ENCODE measurements around the gene PAXX.
"Not testable (repeated sequence)": the region's sequence is repeated elsewhere in the genome, so short reads cannot be mapped to it uniquely, and the experiment has no call there.

The PAXX gene

DNA sequence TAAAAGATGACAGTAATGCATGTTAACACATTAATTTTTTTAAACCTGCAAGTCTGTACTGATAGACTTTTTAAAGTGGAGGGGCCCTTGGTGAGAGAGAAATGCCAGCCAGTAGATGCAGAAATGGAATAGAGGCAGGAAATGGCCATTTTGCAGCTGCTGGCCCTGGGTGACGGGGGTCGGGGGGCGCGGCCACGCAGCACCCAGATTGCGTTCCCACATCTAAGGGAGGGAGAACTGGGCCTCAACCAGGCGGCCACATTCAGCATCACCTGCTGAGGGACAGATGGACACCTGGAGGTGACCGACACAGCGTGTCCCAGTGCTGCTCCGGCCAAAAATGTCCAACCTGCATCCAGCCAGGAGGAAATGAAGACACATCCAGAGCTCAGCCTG lies 10.4 kb downstream of the PAXX start:
- DNase-seq (ENCODE audit: low read depth, low spot score), result no peak

DNA sequence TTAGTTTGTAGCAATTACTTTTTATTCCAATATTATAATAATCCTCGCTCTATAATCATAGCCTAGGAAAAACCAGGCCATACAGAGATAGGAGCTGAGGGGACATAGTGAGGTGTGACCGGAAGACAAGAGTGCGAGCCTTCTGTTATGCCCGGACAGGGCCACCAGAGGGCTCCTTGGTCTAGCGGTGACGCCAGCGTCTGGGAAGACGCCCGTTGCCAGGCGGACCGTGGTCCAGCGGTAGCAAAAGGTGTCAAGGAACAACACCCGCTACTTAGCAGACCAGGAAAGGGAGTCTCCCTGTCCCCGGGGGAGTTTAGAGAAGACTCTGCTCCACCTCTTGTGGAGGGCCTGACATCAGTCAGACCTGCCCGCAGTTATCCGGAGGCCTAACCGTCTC lies 12.1 kb downstream of the PAXX start:
- DNase-seq (ENCODE audit: low read depth, low spot score), result not testable (repeated sequence)

DNA sequence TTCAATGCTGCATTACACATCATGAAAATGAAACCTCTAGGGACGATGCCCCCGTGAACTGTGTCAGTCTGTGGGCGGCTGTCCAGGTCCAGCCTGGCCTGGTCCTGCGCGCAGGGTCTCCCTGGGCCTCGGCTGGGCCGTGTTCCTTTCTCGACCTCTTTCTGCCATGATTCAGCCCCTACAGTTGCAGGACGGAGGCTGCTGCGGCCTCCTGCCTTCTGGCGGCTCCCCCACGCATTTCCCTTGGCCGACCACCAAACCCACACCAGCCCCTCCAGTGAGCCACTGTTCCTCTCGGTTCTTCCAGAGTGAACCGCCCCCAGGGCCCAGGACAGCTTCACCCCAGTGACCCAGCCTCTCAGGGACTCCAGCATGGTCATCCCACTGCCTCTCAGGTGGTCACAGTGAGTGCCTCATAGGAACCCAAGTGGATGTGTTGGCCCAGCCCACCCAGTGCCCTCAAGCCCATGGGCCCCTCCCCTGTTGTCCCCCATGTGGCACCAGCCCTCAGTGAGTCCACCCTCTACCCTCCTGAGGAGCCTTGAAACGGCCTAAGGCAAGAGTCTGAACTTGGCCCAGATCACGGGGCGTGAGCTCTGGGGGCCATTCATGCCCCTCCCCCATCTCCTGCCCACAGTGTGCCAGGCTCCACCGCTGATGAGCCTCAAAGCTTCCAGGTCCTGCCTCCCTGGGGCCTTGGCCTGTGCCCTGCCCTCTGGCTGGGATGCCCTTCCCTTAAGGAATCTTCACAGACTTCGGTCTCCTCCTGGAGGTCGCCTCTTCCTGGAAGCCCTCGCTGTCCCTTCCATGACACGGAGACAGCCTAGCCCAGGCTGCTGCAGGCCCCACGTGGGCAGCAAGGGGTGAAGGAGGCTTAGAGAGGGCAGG lies 14.1 kb downstream of the PAXX start:
- no peak for DNase-seq (ENCODE audit: low read depth, low spot score)

DNA sequence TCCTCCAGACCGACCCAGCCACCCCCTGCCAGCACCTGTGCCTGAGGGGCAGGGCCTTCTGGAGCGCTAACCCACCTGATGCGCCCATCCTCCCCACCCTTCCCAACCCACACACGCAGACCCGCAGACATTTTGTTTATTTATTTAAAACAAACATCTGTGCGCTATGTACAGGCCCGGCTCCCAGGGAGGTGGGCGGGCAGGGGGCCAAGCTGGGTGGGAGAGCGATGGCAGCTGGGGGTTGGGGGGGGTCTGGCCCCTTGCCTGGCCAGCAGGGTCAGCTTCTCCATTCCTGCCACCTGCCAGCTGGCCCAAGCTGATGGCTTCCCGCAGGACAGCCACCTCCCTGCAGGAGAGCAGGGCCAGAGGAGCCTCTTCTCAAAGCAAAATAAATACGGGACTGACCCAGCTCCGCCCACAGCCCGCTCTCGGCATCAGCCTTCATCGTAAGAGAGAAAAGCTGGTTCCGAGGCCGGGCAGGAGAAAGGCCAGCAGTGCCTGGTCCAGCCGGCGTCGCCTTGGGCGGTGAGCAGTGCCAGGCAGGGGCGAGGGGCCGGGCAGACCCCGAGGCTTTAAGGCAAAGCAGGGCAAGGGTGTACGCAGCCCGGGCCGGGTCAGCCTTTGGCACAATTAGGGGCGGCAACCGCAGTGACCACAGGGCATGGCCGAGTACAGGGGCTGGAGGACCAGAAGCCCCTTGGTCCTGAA lies 15.0 kb downstream of the PAXX start:
- DNase-seq (ENCODE audit: low read depth, low spot score), result no peak

DNA sequence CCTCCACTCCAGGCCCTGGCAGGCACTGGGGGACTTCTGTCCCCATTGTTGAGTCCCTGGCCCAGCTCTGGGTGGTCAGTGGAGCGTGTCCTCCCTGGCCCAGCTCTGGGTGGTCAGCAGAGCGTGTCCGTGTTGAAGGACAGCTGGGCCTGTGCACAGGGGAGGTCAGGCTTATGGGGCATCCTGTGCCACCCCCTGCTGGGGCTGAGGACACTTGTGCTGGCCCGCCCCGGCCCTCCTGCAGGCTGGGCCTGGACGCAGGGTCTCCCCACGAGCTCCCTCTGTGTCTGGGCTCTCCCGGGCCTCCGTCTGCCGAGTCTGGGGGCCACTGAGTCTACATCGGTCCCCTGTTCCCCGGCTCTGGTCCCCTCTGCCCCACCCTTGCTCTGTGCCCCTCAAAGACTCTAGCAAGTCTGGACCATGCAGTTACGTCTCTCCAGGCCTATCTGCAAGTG lies 15.6 kb downstream of the PAXX start:
- DNase-seq (ENCODE audit: low read depth, low spot score), result no peak

DNA sequence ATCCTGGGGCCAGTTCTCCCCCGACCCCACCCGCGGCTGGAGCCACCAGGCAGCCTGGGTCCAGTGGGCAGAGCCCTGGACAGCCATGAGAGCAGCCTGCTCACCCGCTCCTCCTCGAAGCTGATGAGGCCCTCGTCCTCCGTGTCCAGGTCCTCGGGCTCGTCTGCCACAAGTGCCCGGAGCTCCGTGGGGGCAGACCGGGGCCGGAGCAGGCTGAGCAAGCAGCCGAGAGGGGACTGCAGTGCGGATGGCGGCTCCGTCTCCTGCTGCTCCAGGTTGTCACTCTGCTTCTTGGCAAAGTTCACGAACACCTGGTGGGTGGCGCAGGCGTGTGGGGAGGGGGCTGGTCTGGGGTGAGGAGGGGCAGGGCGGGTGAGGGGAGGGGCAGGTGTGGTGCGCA lies 16.1 kb downstream of the PAXX start:
- no peak for DNase-seq (ENCODE audit: low read depth, low spot score)

DNA sequence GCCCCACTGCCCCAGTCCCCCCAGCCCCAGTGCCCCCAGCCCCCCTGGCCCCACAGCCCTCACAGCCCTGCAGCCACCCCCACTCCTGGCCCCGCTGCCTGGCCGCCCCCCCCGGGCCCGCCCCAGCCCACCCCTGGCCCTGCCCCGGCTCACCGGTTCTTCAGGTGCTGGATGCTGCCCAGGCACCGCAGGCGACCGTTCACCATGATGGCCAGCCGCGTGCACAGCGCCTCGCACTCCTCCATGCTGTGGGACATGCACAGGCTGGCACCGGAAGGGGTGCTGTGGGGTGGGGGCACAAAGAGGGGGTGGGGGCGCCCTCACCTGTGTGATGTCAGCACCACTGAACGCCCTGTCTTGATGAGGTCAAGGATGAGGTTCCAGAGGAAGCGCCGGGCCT lies 17.0 kb downstream of the PAXX start:
- no peak for DNase-seq (ENCODE audit: low read depth, low spot score)

DNA sequence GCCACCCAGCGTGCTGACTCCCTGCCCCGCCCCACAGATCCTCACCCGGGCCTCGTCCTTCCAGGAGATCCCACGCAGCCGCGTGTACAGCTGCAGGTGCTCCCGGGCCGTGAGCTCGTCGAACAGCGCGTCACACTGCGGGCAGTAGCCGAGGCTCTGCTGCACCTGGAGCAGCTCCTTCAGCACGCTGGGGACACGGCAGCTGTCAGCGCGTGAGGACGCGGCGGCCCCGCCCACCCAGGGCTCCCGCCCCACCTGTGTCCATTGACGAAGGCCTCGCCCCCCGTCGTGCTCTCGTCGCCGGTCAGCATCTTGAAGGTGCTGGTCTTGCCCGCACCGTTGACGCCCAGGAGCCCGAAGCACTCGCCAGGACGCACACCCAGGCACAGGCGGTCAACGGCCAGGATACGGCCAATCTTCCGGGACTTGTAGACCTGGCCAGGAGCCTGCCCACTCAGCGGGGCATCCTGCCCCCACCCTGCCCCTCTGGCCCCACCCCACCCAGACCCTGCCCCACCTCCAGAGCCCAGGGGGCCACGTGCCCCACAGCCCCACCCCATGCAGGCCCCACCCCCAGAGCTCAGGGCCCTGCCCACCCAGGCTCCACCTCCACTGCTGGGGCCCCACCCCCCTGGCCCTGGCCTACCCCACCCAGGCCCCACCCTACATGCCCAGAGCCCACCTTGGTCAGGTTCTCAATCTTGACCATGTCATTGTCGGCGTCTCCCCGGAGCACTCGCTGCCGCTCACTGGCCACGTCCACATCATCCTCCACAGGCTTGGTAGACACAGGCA lies 17.9 kb downstream of the PAXX start:
- DNase-seq (ENCODE audit: low read depth, low spot score), result no peak

DNA sequence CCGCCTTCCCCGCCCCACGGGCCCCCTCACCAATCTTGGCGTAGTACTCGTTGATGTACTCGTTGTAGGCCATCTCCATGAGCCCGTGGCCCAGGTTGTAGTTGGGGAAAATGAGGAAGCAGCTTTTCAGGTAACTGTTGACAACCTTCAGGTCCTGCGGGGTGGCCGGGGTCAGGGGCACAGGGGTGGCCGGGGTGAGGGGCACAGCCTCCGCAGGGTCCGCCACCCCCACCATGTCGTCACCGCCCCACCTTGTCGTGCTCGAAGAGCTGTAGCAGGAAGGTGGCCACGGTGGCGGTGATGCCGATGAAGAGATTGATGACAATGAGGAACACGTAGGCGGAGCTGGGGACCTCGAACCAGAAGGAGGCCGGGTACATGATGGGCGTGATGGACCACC lies 18.9 kb downstream of the PAXX start:
- no peak for DNase-seq (ENCODE audit: low read depth, low spot score)

DNA sequence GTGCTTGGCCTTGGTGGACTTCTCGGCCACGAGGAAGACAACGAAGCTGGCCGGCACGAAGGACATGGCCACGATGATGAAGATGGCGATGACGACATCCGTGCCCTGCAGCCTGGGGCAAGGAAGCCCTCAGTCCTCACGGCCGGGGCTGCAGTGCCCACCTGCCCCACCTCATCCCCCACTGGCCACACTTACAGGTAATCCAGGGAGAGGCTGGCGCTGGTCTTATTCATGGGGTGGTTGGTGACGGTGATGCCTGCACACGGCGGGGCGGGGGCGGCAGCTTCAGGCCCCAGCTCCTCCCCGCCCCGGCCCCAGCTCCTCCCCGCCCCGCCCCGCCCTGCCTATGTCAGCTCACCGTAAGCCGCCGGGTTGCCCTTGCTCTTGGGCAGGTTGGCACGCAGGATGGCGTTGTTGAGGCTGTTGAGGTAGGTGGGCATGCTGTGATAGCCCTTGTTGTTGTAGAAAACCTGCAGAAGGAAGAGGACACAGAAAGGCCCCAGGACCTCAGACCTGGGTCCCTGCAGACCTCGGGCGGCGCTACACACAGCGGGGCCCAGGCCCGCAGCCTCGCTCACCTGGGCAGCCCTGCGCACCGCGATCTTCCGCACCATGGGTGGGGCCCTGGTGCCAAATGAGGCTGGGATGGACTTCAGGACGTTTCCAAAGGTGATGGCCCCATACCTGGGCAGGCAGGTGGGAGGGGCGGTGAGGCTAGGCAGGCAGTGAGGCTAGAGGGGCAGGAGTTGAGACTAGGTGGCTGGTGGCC lies 19.9 kb downstream of the PAXX start:
- no peak for DNase-seq (ENCODE audit: low read depth, low spot score)

DNA sequence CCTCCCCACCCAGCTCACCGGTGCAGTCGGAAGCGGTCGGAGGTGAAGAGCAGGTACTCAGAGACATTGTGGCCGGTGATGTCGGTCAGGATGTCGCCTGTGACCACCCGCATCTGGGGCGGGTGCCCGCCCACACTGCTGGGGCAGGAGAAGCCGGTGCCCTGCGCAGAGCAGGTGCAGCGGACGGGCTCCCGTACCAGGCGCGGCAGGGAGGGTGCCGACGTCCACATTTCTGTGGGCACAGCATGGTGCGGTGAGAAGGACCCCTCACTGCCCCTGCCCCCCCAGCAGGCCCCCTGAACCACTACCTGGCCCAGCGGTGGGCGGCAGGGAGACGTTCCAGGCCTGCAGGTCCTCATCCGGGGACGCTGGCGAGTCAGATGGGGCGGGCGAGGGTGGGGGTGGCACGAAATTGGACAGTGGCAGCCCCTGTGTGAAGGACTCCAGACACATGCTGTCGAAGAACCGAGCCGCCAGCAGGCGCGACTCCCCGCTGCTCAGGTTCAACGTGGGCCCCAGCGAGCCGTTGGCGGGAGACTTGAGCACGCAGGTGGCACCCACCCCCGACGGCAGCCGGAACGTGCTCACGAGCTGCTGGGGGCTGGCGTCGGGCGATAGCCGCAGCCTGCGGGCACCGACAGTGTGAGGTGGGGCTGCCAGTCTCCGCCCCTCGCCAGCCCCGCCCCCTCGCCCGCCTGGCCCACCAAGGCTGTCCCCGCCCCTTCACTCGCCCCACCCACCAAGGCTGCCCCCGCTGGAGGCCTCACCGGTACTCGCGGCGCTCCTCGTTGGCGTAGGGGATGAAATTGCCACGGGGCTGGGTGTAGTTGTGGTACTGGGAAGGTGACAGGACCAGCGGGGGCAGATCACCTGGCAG lies 20.7 kb downstream of the PAXX start:
- no peak for DNase-seq (ENCODE audit: low read depth, low spot score)

DNA sequence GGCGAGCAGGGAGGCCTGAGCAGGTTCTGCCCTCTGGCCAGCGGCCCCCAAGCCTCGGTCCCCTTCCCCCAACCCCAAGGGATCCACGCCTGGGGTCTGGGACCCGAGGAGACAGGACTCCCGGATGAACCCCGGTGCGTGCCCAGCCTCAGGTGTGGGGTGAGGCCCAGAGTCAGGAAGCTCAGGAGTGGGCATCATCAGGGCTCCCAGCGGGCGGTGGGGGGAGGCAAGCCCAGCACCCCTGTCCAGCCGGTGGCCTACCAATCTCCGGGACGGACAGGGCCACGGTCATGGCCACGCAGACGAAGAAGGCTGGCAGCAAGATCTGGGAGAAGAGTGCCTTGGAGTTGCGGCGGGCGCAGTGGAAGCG lies 21.3 kb downstream of the PAXX start:
- no peak for DNase-seq (ENCODE audit: low read depth, low spot score)

DNA sequence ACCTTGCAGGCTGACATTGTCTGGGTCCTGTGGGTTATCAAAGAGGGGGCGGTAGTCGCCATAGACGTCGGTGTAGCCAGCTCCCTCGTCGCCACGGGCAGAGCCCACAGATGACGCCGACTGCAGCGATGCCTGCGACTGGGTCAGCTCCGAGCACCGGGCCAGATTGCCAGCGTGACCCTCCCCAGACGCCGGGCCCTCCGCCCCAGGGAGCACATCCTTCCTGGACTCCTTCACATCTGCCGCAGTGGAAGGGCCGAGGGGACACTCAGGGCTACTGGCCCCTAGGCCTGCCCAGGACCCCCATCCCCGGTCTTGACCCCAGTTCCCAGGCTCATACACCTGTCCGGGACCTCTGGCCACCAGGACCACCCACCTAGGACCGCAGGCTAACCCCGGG lies 21.9 kb downstream of the PAXX start:
- no peak for DNase-seq (ENCODE audit: low read depth, low spot score)

DNA sequence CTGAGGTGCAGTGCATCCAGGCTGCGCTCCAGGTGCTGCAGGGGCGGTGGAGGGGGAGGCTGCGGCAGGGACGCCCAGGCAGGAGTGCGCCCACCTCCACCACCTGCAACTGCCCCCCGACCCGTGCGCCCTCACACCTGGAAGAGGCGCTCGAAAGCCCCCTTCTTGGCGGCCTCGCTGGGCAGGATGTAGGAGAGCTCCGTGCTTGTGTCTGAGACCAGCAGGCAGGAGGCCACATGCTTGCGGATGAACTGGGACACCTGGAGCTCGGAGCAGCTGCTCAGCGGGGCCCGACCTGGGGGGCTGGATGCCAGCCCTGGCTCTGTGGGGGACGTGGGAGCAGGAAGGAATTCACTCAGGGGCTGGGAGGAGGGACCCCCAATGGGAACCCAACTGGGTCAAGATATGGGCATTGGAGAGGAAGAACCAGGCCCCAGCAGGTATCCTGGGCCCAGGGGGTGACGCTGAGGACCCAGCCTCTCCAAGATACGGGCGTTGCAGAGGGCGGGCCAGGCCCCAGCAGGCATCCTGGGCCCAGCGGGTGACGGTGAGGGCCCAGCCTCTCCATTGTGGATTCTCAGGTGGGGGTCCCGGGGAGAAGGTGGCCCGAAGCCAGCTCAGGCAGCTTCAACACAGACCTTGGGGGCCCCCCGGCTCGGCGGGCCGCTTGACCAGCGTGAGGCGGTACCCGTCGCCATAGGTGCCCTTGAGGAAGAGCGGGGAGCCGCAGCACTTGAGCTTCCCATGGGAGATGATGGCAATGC lies 22.7 kb downstream of the PAXX start:
- no peak for DNase-seq (ENCODE audit: low read depth, low spot score)

DNA sequence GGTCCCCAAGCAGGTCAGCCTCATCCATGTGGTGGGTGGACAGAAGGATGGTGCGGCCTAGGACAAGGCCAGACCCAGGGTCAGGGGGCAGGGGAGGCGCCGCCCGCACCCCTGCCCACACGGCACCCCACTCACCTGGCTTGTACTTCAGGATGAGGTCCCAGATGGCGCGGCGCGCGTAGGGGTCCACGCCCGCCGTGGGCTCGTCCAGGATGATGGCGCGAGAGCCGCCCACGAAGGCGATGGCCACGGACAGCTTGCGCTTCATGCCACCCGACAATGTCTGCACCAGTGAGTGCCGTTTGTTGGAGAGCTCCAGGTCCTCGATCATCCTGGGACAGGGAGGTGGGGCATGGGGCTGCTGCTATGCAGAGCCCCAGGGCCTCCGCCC lies 23.3 kb downstream of the PAXX start:
- DNase-seq (ENCODE audit: low read depth, low spot score), result no peak

DNA sequence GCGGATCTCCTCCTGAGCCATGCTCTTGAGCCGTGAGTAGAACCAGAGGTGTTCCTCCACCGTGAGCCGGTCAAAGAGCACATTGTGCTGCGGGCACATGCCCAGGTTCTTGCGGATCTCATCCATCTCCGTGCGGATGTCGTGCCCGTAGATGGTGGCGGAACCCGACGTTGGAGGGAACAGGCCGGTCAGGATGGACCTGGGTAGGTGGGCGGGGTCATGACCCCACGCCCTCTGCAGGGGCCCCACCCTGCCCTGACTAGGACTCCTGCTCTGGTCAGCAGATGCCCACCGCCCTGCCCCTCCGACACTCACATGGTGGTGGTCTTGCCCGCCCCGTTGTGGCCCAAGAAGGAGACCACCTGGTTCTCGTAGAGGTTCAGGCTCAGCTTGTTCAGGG lies 23.8 kb downstream of the PAXX start:
- DNase-seq (ENCODE audit: low read depth, low spot score), result no peak

DNA sequence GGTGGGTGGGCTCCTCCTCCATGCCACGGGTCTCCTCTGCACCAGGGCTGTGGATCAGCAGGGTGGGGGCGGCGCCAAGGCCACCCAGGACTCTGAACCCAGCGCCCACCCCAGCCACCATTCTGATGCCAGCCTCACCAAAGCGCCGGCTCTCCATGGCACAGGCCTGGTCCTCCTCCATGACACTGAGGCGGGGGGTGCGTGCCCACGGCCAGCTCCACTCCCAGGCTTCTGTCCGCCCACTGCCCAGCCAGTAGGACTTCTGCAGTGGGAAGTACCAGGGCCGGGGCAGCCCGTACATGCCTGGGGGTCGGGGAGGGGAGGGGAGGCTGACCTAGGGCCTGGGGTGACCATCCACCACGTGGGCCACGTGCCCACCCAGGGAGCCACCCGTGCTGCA lies 24.2 kb downstream of the PAXX start:
- no peak for DNase-seq (ENCODE audit: low read depth, low spot score)

DNA sequence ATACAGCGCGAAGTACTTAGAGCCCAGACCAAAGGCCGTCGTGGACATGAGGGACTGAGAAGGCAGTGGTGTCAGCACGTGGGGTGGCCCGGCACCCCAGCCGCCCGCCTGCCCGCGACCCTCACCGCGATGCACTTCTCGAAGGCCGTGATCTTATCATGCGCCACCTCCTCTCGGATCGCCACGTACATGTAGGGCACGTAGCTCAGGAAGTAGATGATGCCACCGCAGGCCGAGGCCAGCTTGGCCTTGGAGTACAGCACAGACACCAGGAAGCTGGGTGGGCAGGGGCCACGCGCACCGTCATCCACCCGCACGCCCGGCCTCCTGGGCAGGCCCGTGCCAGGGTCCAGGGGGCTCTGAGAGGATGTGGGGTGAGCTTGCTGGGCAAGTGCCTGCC lies 24.8 kb downstream of the PAXX start:
- DNase-seq (ENCODE audit: low read depth, low spot score), result no peak

DNA sequence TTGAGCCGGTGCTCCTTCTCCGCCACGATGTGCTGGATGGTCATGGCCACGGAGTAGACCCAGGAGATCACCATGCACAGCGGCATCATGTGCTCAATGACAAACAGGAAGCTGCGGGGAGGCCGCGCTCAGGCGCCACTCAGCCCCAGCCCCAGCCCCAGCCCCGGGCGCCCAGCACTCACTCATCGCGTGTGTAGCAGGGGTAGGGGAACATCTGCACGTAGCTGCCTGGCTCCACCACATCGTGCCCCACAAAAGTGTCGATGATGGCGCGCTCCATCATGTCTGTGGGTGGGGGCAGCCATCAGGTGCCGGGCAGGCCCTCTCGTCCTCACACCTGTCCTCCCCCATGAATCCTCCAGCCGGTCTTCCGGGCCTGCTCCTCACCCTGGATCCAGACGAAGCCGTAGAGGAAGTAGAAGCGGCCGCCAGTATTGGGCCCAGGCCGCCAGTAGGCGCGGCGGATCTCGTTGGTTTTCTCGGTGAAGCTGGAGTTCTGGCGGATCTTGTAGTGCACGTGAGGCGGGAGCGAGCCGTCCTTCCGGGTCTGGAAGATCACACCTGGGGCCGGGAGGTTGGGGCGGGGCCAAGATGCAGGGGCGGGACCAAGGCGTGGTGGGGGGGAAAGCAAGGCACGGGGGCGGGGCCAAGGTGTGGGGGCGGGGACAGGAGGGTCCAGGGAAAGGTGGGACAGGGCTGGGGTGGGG lies 25.7 kb downstream of the PAXX start:
- no peak for DNase-seq (ENCODE audit: low read depth, low spot score)
